SK-N-MC (cell line): ENCODE data around the gene PTPN22.

Source experiments
- DNase-seq: peaks from one replicate; pipeline ENCODE4 v3.0.0-alpha.2; 2011; ENCODE audit warnings: low read depth, low spot score
- H3K27ac ChIP-seq: fragments of 200-600 bp; sonication (generic); 2 replicates; pipeline ENCODE4 v1.5.1; 2016; ENCODE audit warnings: mixed run types
- H3K36me3 ChIP-seq: fragments of 200-600 bp; sonication (generic); 2 replicates; pipeline ENCODE4 v1.6.1; 2017; ENCODE audit warnings: antibody characterized with exemption, low read length, mixed read lengths; ENCODE audit not compliant: insufficient read depth
- H3K4me3 ChIP-seq: fragments of 200-600 bp; sonication (generic); 2 replicates; pipeline ENCODE4 v1.5.1; 2016
- H3K9ac ChIP-seq: fragments of 200-600 bp; sonication (generic); 2 replicates; pipeline ENCODE4 v1.8.0; 2017; ENCODE audit warnings: mixed run types, mixed read lengths; ENCODE audit not compliant: insufficient read length
- H3K9me3 ChIP-seq: fragments of 200-600 bp; sonication (generic); 2 replicates; pipeline ENCODE4 v1.6.1; 2017; ENCODE audit warnings: low read depth, mild to moderate bottlenecking, antibody characterized with exemption, low read length, moderate library complexity, mixed read lengths
- EZH2 ChIP-seq: fragments of 200-600 bp; sonication (generic); IDR thresholded peaks from one replicate; pipeline ENCODE4 v1.6.1; 2017; ENCODE audit warnings: antibody characterized with exemption
- FOXP2 ChIP-seq: optimal IDR thresholded peaks from 2 replicates; pipeline ENCODE3; 2011; ENCODE audit warnings: mild to moderate bottlenecking, moderate library complexity; ENCODE audit not compliant: insufficient read depth; ENCODE audit errors: extremely low read length, control extremely low read depth
- POLR2AphosphoS5 ChIP-seq: IDR thresholded peaks from 2 replicates; pipeline ENCODE4 v1.6.1; 2012; ENCODE audit warnings: mild to moderate bottlenecking, low read depth, low read length, borderline replicate concordance

PTPN22 gene

GRCh38 chr1:113875714-113876113 is 4.2 kb upstream of the PTPN22 start:
- DNase-seq: no peak
- Histone ChIP-seq H3K4me3 (no peak overlapping the region), H3K9ac (no peak overlapping the region), H3K9me3 (no peaks in the 10 kb centered on the region), H3K27ac (no peak overlapping the region), H3K36me3 (no peaks in the 10 kb centered on the region)
- TF ChIP-seq FOXP2: no peak

DNA sequence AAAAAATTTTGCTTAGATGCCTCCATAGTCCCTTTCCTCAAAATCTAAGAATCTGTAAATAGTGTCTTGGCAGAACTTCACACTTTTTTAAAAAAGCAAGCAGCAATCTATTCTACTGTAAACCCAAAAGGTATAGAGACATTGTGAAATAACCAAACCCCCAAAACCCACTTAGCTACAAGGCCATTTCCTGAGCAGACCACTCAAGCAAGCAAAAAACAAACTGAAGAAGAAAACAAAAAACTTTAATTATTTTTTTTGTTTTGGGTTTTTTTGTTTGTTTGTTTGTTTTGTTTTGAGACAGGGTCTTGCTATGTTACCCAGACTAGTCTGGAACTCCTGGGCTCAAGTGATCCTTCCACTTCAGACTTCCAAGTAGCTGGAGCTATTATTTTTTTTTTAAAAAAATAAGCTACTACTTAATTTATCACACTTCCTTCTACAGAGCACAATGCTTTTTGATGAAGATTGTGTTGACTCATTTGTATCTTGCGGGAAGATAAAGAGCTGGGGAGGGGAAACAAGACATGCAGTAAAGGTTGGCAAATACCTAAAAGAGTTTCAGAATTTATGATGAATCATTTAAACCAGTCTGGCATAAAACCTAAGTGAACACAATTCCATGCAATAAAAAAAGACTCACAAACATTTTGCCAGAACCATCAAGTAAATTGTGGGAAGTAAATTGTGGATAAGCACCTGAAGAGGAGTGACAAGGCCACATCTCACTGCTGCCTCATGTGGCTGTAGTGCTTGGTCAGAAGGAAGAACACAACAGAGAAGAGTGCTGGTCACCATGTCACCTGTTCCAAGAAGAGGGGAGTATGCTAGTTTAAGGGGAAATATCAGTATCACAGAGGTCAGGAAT is 2.7 kb upstream of the PTPN22 start:
- Histone ChIP-seq H3K4me3 (no peak overlapping the region), H3K9me3 (no peaks in the 10 kb centered on the region), H3K9ac (no peak overlapping the region), H3K36me3 (no peaks in the 10 kb centered on the region), H3K27ac (peak overlapping the region; percentile 15; the same call in 1 of the 2 replicates)
- TF ChIP-seq EZH2 (no peak), POLR2AphosphoS5 (no peak), FOXP2 (no peak)
- no peak for DNase-seq

DNA sequence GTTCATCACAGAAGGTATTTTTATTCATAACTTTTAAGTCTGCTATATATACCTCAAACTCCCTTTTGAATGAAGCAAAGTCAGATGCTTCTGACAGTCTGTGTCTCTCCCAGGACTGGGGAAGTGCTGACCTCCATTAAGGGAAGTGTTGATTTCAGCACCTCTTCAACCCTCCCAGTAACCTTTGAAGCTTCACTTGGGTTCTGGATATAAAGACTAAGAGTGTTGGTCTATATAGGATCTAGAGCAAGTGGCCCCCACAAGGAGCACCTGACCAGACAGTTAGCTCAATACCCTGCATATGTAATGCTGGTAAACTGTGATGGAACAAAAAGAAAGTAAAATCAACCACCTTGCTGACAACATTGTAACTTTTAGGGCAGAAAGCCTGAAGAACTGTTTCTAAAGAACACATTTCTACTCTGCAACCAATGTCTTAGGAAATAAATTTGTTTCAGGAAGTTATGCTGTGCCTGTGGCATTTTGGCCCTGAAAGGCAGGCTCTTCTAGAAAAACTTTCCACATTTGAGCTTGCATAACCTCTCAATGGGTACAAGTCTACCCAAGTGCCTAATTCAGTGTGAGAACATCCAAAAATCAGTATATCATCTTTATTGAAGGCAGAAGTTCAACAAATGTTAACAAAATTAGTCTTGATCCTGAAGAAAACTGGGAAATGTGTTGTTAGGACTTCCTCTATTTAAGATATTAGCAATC is 865 bp upstream of the PTPN22 start:
- peak overlapping the region; percentile 82 for H3K27ac ChIP-seq
- TF ChIP-seq POLR2AphosphoS5 (no peak), EZH2 (no peak), FOXP2 (no peak)
- H3K4me3 ChIP-seq: peak overlapping the region; percentile 68
- no peaks in the 10 kb centered on the region for H3K36me3 ChIP-seq
- H3K9me3 ChIP-seq: no peaks in the 10 kb centered on the region
- DNase-seq: no peak
- peak overlapping the region; percentile 34 for H3K9ac ChIP-seq

DNA sequence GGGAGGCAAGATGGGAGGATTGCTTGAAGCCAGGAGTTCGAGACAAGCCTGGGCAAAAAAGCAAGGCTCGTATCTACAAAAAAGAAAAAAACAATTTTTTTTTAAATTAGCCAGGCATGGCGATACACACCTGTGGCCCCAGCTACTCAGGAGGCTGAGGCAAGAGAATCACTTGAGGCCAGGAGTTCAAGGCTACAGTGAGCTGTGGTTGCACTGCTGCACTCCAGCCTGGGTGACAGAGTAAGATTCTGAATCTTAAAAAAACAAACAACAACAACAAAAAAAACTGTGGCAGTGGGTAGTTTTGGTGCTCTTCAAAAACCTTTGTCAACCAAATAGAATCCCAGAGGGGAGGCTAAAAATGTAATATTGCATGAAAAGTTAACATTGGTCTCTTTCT is 734 bp downstream of the PTPN22 start:
- Histone ChIP-seq H3K27ac (no peak overlapping the region), H3K9ac (peak overlapping the region; percentile 40), H3K36me3 (no peaks in the 10 kb centered on the region), H3K4me3 (peak overlapping the region; percentile 68), H3K9me3 (no peaks in the 10 kb centered on the region)
- DNase-seq: no peak
- TF ChIP-seq EZH2 (no peak), POLR2AphosphoS5 (no peak), FOXP2 (no peak)

DNA sequence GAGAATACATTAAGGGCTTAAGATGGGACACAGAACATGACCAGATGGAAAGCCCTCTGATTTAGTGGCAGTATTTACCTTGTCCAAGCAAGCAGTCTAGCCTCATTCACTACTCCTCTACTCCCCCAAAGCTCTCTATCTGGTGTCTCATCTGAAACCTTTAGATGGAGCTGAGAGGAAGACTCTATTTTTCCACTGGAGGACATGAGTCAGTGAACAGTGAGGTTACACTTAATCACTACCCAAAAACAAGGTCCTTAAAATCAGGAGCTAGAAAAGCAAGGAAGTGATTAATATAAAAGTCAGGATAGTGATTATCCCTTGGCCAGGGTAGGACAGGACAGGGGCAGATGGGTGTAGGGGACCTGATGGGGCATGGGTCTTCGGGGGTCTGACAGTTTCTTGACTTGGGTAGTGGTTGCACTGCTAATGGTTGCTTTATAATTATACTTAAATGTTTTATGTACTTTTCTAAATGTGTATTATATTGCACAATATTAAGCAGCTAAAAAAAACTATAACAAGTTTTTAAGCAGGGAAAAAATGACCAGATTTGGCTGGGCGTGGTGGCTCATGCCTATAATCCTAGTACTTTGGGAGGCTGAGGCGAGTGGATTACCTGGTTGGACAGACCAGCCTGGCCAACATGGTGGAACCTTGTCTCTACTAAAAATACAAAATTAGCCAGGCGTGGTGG is 3.0 kb downstream of the PTPN22 start:
- H3K9me3 ChIP-seq: no peaks in the 10 kb centered on the region
- H3K36me3 ChIP-seq: no peaks in the 10 kb centered on the region
- H3K9ac ChIP-seq: no peak overlapping the region
- no peak overlapping the region for H3K27ac ChIP-seq
- no peak overlapping the region for H3K4me3 ChIP-seq
- TF ChIP-seq POLR2AphosphoS5 (no peak), EZH2 (no peak)
- no peak for DNase-seq

GRCh38 chr1:113861641-113862040 is 9.9 kb downstream of the PTPN22 start:
- H3K27ac ChIP-seq: no peak overlapping the region
- DNase-seq: no peak
- no peak overlapping the region for H3K4me3 ChIP-seq
- H3K9me3 ChIP-seq: no peaks in the 10 kb centered on the region
- no peak for TF ChIP-seq FOXP2
- no peak for TF ChIP-seq EZH2
- no peak for TF ChIP-seq POLR2AphosphoS5
- H3K36me3 ChIP-seq: no peaks in the 10 kb centered on the region
- H3K9ac ChIP-seq: no peak overlapping the region

DNA sequence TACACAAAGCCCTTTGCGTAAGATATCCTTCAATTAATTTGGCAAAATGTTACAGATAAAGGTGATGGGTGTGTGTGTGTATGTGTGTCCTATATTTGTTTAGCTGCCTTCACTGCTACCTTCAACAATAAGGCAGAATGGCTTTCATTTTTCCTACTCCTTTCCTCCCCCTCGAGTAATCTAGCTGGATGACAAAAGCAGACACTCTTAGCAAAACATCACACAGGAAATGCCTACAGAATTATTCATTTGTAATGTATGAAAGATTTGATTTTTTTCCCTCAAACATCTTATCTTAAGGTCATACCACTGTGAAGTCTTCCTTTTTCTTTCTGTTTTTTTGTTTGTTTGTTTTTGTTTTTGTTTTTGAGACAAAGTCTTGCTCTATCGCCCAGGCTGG is 10.6 kb downstream of the PTPN22 start:
- Histone ChIP-seq H3K9me3 (no peaks in the 10 kb centered on the region), H3K27ac (peak overlapping the region; percentile 95), H3K36me3 (no peaks in the 10 kb centered on the region), H3K9ac (peak overlapping the region; percentile 66), H3K4me3 (peak overlapping the region; percentile 14; the same call in 1 of the 2 replicates)
- no peak for TF ChIP-seq EZH2
- TF ChIP-seq POLR2AphosphoS5: no peak
- no peak for TF ChIP-seq FOXP2
- no peak for DNase-seq

- H3K27ac ChIP-seq: peak overlapping the region; percentile 95
- DNase-seq: no peak
- peak overlapping the region; percentile 19 for H3K4me3 ChIP-seq
- H3K9ac ChIP-seq: peak overlapping the region; percentile 58
- no peaks in the 10 kb centered on the region for H3K9me3 ChIP-seq
- H3K36me3 ChIP-seq: peaks cover 5% of the 10 kb centered on the region
- TF ChIP-seq POLR2AphosphoS5: no peak
- no peak for TF ChIP-seq EZH2
- no peak for TF ChIP-seq FOXP2
Observed at GRCh38 chr1:113859478-113860175, 11.9 kb downstream of the PTPN22 start.
